ENCODE results near the gene ATP8A2. TPM values are rescaled to one million over a fixed set of nuclear protein-coding genes. Genes with fewer than 3 reads are reported as not detected.

ATP8A2 gene
- total and polyA plus RNA-seq, 10 of the 15 experiments (the other 5 are each of a cell fraction or from before 2014, with no cell fraction given): 0.01 to 0.04 (median 0.04) TPM; not detected in 7

GRCh38 chr13:25707726-25708125 lies 336.0 kb downstream of the ATP8A2 start:
- H3K4me1 ChIP-seq (ENCODE audit: control insufficient read depth, insufficient read depth, low read length): no peaks in the 10 kb centered on the region
- H3K79me2 ChIP-seq (ENCODE audit: control insufficient read depth, insufficient read depth, low read length): no peaks in the 10 kb centered on the region
- ChIA-PET CTCF (interaction anchor here (0.7 to 1.2 kb wide), 2 partner anchors 19 to 73 kb away, joined by 3 read pairs; no protein-coding TSS in a partner anchor), RAD21 (ENCODE audit: unreplicated experiment) (no interaction called here), SMC1A (ENCODE audit: uncharacterized antibody, unreplicated experiment) (no interaction called here), POLR2A (no interaction called here)
- H3K9ac ChIP-seq (ENCODE audit: control insufficient read depth, insufficient read depth, low read length): no peak overlapping the region
- no peak overlapping the region for H3K4me3 ChIP-seq
- no peaks in the 10 kb centered on the region; a peak in 1 of 4 replicates for H3K27me3 ChIP-seq (replicated peaks in 1 of 2; ENCODE audit: control insufficient read depth in 2 of 2, insufficient read depth in 2 of 2, low read length in 1 of 2)
- no peaks in the 10 kb centered on the region for H3K36me3 ChIP-seq (ENCODE audit: control insufficient read depth in 2 of 2, insufficient read depth in 2 of 2, low read length in 1 of 2)
- H3K9me3 ChIP-seq (replicated peaks; ENCODE audit: control insufficient read depth, insufficient read depth, low read length): no peaks in the 10 kb centered on the region
- FAIRE-seq: no peak
- TF ChIP-seq, protein P1, sequence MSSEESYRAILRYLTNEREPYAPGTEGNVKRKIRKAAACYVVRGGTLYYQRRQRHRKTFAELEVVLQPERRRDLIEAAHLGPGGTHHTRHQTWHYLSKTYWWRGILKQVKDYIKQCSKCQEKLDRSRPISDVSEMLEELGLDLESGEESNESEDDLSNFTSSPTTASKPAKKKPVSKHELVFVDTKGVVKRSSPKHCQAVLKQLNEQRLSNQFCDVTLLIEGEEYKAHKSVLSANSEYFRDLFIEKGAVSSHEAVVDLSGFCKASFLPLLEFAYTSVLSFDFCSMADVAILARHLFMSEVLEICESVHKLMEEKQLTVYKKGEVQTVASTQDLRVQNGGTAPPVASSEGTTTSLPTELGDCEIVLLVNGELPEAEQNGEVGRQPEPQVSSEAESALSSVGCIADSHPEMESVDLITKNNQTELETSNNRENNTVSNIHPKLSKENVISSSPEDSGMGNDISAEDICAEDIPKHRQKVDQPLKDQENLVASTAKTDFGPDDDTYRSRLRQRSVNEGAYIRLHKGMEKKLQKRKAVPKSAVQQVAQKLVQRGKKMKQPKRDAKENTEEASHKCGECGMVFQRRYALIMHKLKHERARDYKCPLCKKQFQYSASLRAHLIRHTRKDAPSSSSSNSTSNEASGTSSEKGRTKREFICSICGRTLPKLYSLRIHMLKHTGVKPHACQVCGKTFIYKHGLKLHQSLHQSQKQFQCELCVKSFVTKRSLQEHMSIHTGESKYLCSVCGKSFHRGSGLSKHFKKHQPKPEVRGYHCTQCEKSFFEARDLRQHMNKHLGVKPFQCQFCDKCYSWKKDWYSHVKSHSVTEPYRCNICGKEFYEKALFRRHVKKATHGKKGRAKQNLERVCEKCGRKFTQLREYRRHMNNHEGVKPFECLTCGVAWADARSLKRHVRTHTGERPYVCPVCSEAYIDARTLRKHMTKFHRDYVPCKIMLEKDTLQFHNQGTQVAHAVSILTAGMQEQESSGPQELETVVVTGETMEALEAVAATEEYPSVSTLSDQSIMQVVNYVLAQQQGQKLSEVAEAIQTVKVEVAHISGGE (CRISPR knock-in tag; IDR thresholded peaks at IDR 0.05): no peak
- no peaks in the 10 kb centered on the region for H4K20me1 ChIP-seq (ENCODE audit: control insufficient read depth, insufficient read depth)
- no peak for DNase-seq (ENCODE audit: low read depth, low spot score)
- no peak for ATAC-seq
- 0% methylated on average over 1 of the region's 1 CpG for WGBS (ENCODE audit: insufficient coverage, insufficient replicate concordance, low lambda C conversion rate, missing lambda C conversion rate)
- no peak overlapping the region for H2AFZ ChIP-seq (ENCODE audit: control insufficient read depth, low read depth, low read length)
- H3K4me2 ChIP-seq (ENCODE audit: control insufficient read depth, insufficient read depth): no peak overlapping the region
- in situ Hi-C loops (cut with MboI) (no loop called here), intact Hi-C loops (cut with micrococcal nuclease; ENCODE audit: unreplicated experiment) (no loop called here)
- H3K27ac ChIP-seq (ENCODE audit: control insufficient read depth, insufficient read depth): no peak overlapping the region
- no TSS peak for BruUV-seq (replicated peaks)

DNA sequence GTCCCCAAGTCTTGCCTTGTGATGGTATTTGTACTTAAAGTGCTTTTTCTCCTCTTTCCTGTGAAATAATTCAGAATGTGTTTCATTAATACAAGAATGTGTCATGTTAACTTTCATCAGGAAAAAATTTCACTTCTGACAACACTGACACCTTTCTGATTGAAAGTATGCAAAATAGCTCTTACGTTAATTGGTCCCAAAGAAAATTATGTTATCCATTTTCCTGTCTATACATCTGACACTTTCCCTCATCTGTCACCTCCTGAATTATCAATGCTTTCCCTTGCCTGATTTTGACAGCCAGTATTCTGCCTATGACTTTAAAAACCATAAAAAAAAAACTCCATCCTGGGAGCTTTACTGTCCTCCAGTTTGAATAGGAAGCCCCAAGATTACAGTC lies 336.5 kb downstream of the ATP8A2 start:
- no TSS peak for BruUV-seq (replicated peaks)
- no peaks in the 10 kb centered on the region for H4K20me1 ChIP-seq (ENCODE audit: control insufficient read depth, insufficient read depth)
- H3K4me3 ChIP-seq: no peak overlapping the region
- POLR2A ChIA-PET: no interaction called here
- no peak for TF ChIP-seq EP300 (IDR thresholded peaks at IDR 0.05; ENCODE audit: borderline replicate concordance in 1 of 2, control insufficient read depth in 1 of 2, low read depth in 2 of 2, low read length in 2 of 2)
- intact Hi-C loops (cut with micrococcal nuclease; ENCODE audit: unreplicated experiment) (no loop called here), in situ Hi-C loops (cut with MboI) (no loop called here)
- WGBS (ENCODE audit: insufficient coverage, insufficient replicate concordance, low lambda C conversion rate, missing lambda C conversion rate): 0% methylated on average over 1 of the region's 1 CpG
- H3K9ac ChIP-seq (ENCODE audit: control insufficient read depth, insufficient read depth, low read length): no peak overlapping the region
- no peak overlapping the region for H2AFZ ChIP-seq (ENCODE audit: control insufficient read depth, low read depth, low read length)
- FAIRE-seq (no peak), DNase-seq (ENCODE audit: low read depth, low spot score) (no peak), ATAC-seq (no peak)
- no peak overlapping the region for H3K4me2 ChIP-seq (ENCODE audit: control insufficient read depth, insufficient read depth)
- CTCF ChIA-PET: interaction anchor here (0.7 to 1.2 kb wide), 2 partner anchors 19 to 73 kb away, joined by 3 read pairs; no protein-coding TSS in a partner anchor
- RAD21 ChIA-PET (ENCODE audit: unreplicated experiment): no interaction called here
- no peaks in the 10 kb centered on the region for H3K36me3 ChIP-seq (ENCODE audit: control insufficient read depth in 2 of 2, insufficient read depth in 2 of 2, low read length in 1 of 2)
- no peaks in the 10 kb centered on the region for H3K79me2 ChIP-seq (ENCODE audit: control insufficient read depth, insufficient read depth, low read length)
- H3K9me3 ChIP-seq (replicated peaks; ENCODE audit: control insufficient read depth, insufficient read depth, low read length): no peaks in the 10 kb centered on the region
- SMC1A ChIA-PET (ENCODE audit: uncharacterized antibody, unreplicated experiment): no interaction called here
- no peaks in the 10 kb centered on the region for H3K4me1 ChIP-seq (ENCODE audit: control insufficient read depth, insufficient read depth, low read length)
- no peak overlapping the region for H3K27ac ChIP-seq (ENCODE audit: control insufficient read depth, insufficient read depth)
- no peaks in the 10 kb centered on the region; a peak in 1 of 4 replicates for H3K27me3 ChIP-seq (replicated peaks in 1 of 2; ENCODE audit: control insufficient read depth in 2 of 2, insufficient read depth in 2 of 2, low read length in 1 of 2)

Data from GM12878 (cell line).